ENCODE data around the gene SHQ1. TPM values are rescaled to one million over a fixed set of nuclear protein-coding genes. Genes with fewer than 3 reads are reported as not detected.

Gene SHQ1
- total RNA-seq, 1 experiment from 2014 or later = 32.5 TPM

- H3T11ph ChIP-seq (ENCODE audit: low read length) = no peak overlapping the region
- H2BK5ac ChIP-seq (ENCODE audit: insufficient read length, low read length) = no peak overlapping the region
- H2BK12ac ChIP-seq (ENCODE audit: insufficient read length, low read depth, low read length) = no peak overlapping the region
- H3K4me2 ChIP-seq (ENCODE audit: insufficient read depth, insufficient read length, low read length) = no peak overlapping the region
- no CpG with 5 or more reads among the region's 2 CpGs for WGBS (ENCODE audit: extremely low coverage, insufficient read length, low lambda C conversion rate)
- H3K27me3 ChIP-seq (ENCODE audit: insufficient read depth, low read length) = no peaks in the 10 kb centered on the region
- H3K79me1 ChIP-seq (ENCODE audit: insufficient read depth, low read depth, low read length, poor library complexity, severe bottlenecking) = no peaks in the 10 kb centered on the region
- no peak overlapping the region for H2BK20ac ChIP-seq (ENCODE audit: low read depth, low read length, poor library complexity, severe bottlenecking)
- no peak overlapping the region for H3K4me3 Mint-ChIP-seq
- no peaks in the 10 kb centered on the region for H3K23me2 ChIP-seq (ENCODE audit: insufficient read length, low read depth, low read length, poor library complexity, severe bottlenecking)
- H3K14ac ChIP-seq (ENCODE audit: insufficient read depth, low read length) = no peak overlapping the region
- no peaks in the 10 kb centered on the region for H4K20me1 ChIP-seq (ENCODE audit: control insufficient read depth, insufficient read depth, insufficient read length)
- H2AK5ac ChIP-seq (ENCODE audit: insufficient read length, low read length) = no peak overlapping the region
- no peak overlapping the region for H3K56ac ChIP-seq (ENCODE audit: insufficient read length, low read depth, low read length)
- H4K5ac ChIP-seq (ENCODE audit: insufficient read length, low read depth, low read length) = no peak overlapping the region
- H3K36me3 Mint-ChIP-seq (ENCODE audit: insufficient read depth in 1 of 3, low read depth in 3 of 3) = no peaks in the 10 kb centered on the region
- H4K91ac ChIP-seq (ENCODE audit: insufficient read length, low read depth, low read length) = no peak overlapping the region
- no peak overlapping the region for H2BK120ac ChIP-seq (ENCODE audit: low read depth, low read length, poor library complexity, severe bottlenecking)
- H3K9me3 Mint-ChIP-seq = peaks cover 4 to 9% of the 10 kb centered on the region in 2 experiments; a peak in 4 of 5 replicates
- H3K9ac ChIP-seq (ENCODE audit: extremely low read depth, insufficient read length, low read length) = no peak overlapping the region
- TF ChIP-seq CTCF (conservative IDR thresholded peaks at IDR 0.05) = no peak
- no peaks in the 10 kb centered on the region for H3K79me2 ChIP-seq (ENCODE audit: insufficient read depth, low read length)
- H3K4ac ChIP-seq (ENCODE audit: low read depth, low read length) = no peak overlapping the region
- no peak overlapping the region for H3K23ac ChIP-seq (ENCODE audit: insufficient read length, low read depth, low read length)
- no peak overlapping the region for H2AFZ ChIP-seq (ENCODE audit: low read length)
- no peak overlapping the region for H3K18ac ChIP-seq (ENCODE audit: insufficient read length, low read depth, low read length)
- no peaks in the 10 kb centered on the region for H3K4me1 ChIP-seq (ENCODE audit: insufficient read depth, low read length)
- no peaks in the 10 kb centered on the region for H3K4me1 Mint-ChIP-seq
- H3K27ac Mint-ChIP-seq = no peak overlapping the region
- H3K9me3 ChIP-seq (ENCODE audit: control insufficient read depth, low read depth, low read length) = no peaks in the 10 kb centered on the region
- no peak overlapping the region for H3K27ac ChIP-seq (ENCODE audit: insufficient read length, low read depth, low read length)
- no peak overlapping the region for H4K8ac ChIP-seq (replicated peaks; ENCODE audit: insufficient read length, low read depth, low read length)
- H3K27me3 Mint-ChIP-seq (ENCODE audit: low read depth) = no peaks in the 10 kb centered on the region; the same call in 1 of the 2 replicates
- DNase-seq = no peak
- no peak overlapping the region for H2BK15ac ChIP-seq (ENCODE audit: low read depth, low read length)
Observed at GRCh38 chr3:72708441-72708840, 139.8 kb downstream of the SHQ1 start.
